AML-193 (cell line): ENCODE data around the gene ETV6.
"Not testable (repeated sequence)": the region's sequence is repeated elsewhere in the genome, so short reads cannot be mapped to it uniquely, and the experiment has no call there.

Experiments
- DNase-seq, 2 experiments: peaks; one replicate each; lab custom pipeline; 2025; lab: John Stamatoyannopoulos, UW

The ETV6 gene

GRCh38 chr12:11668611-11669010 is 19.1 kb downstream of the ETV6 start:
- DNase-seq: no peak

GRCh38 chr12:11669348-11669747 is 19.9 kb downstream of the ETV6 start:
- no peak for DNase-seq

- no peak for DNase-seq
Measured at GRCh38 chr12:11672256-11673191, 23.1 kb downstream of the ETV6 start.

GRCh38 chr12:11673666-11674461 is 24.4 kb downstream of the ETV6 start:
- DNase-seq: no peak

- DNase-seq: no peak
Measured at GRCh38 chr12:11674894-11675390, 25.5 kb downstream of the ETV6 start.

GRCh38 chr12:11676052-11676451 is 26.6 kb downstream of the ETV6 start:
- no peak for DNase-seq

- no peak for DNase-seq
Measured at GRCh38 chr12:11677093-11677492, 27.6 kb downstream of the ETV6 start.

GRCh38 chr12:11677752-11678151 is 28.3 kb downstream of the ETV6 start:
- no peak for DNase-seq

GRCh38 chr12:11678781-11679180 is 29.3 kb downstream of the ETV6 start:
- DNase-seq: no peak

- no peak for DNase-seq
Measured at GRCh38 chr12:11681207-11681606, 31.7 kb downstream of the ETV6 start.

GRCh38 chr12:11681695-11682094 is 32.2 kb downstream of the ETV6 start:
- DNase-seq: not testable (repeated sequence)

GRCh38 chr12:11684393-11684792 is 34.9 kb downstream of the ETV6 start:
- no peak for DNase-seq

GRCh38 chr12:11684811-11685210 is 35.3 kb downstream of the ETV6 start:
- no peak for DNase-seq

GRCh38 chr12:11685316-11685715 is 35.8 kb downstream of the ETV6 start:
- peak; percentile 27 to 51 for DNase-seq

GRCh38 chr12:11685716-11686115 is 36.2 kb downstream of the ETV6 start:
- DNase-seq: no peak

GRCh38 chr12:11686120-11686519 is 36.6 kb downstream of the ETV6 start:
- no peak for DNase-seq

GRCh38 chr12:11687528-11687927 is 38.1 kb downstream of the ETV6 start:
- peak; percentile 8 to 34 for DNase-seq

GRCh38 chr12:11688379-11688778 is 38.9 kb downstream of the ETV6 start:
- no peak for DNase-seq

GRCh38 chr12:11688831-11689230 is 39.4 kb downstream of the ETV6 start:
- DNase-seq: no peak

GRCh38 chr12:11689591-11690186 is 40.2 kb downstream of the ETV6 start:
- DNase-seq: no peak

- no peak for DNase-seq
Measured at GRCh38 chr12:11693067-11693466, 43.6 kb downstream of the ETV6 start.

GRCh38 chr12:11693601-11694000 is 44.1 kb downstream of the ETV6 start:
- no peak for DNase-seq
